ENCODE measurements around the gene LCNL1. TPM values are rescaled to one million over a fixed set of nuclear protein-coding genes. Genes with fewer than 3 reads are reported as not detected.

Gene LCNL1
- total RNA-seq, 1 donor = 3.5 TPM

DNA sequence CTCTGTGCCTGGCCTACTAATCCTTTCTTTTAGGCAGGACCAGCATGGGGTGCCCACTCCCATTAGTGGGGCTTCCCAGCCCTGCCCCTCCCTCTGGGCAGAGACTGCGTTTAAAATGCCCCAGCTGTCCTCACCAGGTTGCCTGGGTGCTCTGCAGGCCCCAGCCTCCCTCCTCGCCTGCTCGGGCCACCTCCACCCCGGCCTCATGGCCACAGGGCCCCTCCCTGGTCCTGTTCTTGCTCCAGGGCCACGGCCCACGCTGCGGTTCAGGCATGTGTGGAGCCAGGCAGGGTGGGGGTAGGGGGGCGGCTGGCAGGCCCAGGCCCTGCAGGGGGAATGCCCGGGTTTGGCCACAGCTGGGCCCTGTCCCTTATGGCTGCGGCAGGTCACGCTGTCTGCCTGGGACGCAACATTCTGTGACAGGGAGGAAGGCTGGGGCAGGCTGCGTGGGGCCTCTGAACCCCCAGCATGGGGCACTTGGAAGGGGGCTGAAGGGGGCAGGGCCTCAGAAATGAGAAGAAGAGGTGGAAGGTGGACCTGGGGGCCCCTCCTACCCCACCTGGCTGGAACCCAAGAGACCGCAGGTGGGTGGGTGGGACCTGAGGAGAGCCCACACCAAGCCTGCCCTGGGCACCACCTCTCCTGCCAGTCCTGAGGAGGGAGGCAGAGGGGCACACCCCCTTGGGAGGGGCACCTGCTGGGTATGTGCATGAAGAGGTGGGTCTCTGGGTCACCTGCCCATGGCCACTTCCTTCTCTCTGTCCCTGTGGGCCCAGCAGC lies 31.1 kb upstream of the LCNL1 start, which contains the start of gene LCN12:
LCN12 (plus strand) TSS at position 733 of the 780 bp plus-strand sequence. CDS start 55 bp downstream, outside the sequence.
- DNase-seq (ENCODE audit: low read depth) = no peak
- no peak within 1 kb of the TSS for H3K4me3 ChIP-seq (ENCODE audit: low read depth, low read length)
- no peak for TF ChIP-seq CTCF (IDR thresholded peaks at IDR 0.05; ENCODE audit: insufficient read depth, low read depth, low read length)

GRCh38 chr9:136952321-136952850 lies 30.4 kb upstream of the LCNL1 start:
- DNase-seq (ENCODE audit: low read depth) = no peak
- TF ChIP-seq CTCF (IDR thresholded peaks at IDR 0.05; ENCODE audit: insufficient read depth, low read depth, low read length) = no peak
- no peak overlapping the region for H3K4me3 ChIP-seq (ENCODE audit: low read depth, low read length)

- DNase-seq (ENCODE audit: low read depth) = no peak
- H3K4me3 ChIP-seq (ENCODE audit: low read depth, low read length) = no peak overlapping the region
- no peak for TF ChIP-seq CTCF (IDR thresholded peaks at IDR 0.05; ENCODE audit: insufficient read depth, low read depth, low read length)
Observed at GRCh38 chr9:136952876-136953770, 29.7 kb upstream of the LCNL1 start.

- DNase-seq (ENCODE audit: low read depth) = no peak
- H3K4me3 ChIP-seq (ENCODE audit: low read depth, low read length) = no peak overlapping the region
- no peak for TF ChIP-seq CTCF (IDR thresholded peaks at IDR 0.05; ENCODE audit: insufficient read depth, low read depth, low read length)
Observed at GRCh38 chr9:136953771-136954269, 29.0 kb upstream of the LCNL1 start.

DNA sequence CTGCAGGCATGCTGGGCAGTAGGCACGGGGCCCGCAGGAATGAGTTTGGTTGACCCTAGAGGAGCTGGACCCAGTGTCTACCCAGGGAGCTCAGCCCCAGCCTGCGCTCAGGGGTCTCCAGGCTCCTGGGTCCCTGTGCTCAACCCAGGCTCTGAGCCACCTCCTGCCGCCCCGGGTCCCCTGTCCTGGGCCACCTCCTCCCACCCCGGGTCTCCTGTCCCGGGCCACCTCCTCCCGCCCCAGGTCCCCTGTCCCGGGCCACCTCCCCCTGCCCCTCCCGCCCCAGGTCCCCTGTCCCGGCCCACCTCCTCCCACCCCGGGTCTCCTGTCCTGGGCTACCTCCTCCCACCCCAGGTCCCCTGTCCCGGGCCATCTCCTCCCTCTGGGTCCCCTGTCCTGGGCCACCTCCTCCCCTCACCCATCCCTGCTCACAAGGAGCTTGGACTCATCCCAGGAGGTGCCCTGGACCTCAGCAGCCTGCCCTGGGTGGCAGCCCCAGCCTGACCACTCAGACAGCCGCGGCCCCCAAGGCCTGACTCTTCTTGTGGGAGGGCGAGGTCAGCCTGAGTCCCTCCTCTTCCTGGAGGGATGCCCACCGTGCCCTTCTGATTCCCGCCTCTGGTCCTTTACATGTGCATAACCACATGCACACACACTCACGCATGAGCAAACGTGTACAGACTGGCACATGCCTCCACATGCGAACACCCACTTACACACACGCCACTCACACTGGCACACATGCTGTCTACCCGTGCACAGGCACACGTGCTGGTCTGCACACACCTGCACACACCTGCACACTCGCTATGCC lies 28.3 kb upstream of the LCNL1 start:
- no peak for DNase-seq (ENCODE audit: low read depth)
- no peak overlapping the region for H3K4me3 ChIP-seq (ENCODE audit: low read depth, low read length)
- no peak for TF ChIP-seq CTCF (IDR thresholded peaks at IDR 0.05; ENCODE audit: insufficient read depth, low read depth, low read length)

All from fibroblast of villous mesenchyme (primary cell).